Epithelial cell of esophagus (primary cell): Measurements from ENCODE around the gene GLYR1.

Experiments
- DNase-seq: peaks from one replicate; pipeline ENCODE4 v3.0.0; 2010; ENCODE audit warnings: low read depth
- H3K4me3 ChIP-seq: 2 replicates; pipeline ENCODE4 v1.5.1; 2011; ENCODE audit warnings: mild to moderate bottlenecking, low read length, control low read depth
- CTCF ChIP-seq: IDR thresholded peaks from 2 replicates; pipeline ENCODE4 v1.5.1; 2011; ENCODE audit warnings: low read depth, mild to moderate bottlenecking, low read length, control low read depth, inconsistent platforms; ENCODE audit not compliant: insufficient read depth; ENCODE audit errors: missing control alignments

GLYR1 gene

GRCh38 chr16:4884972-4885874 is 38.1 kb upstream of the GLYR1 start:
- H3K4me3 ChIP-seq: no peak overlapping the region
- no peak for TF ChIP-seq CTCF
- DNase-seq: no peak

- no peak overlapping the region for H3K4me3 ChIP-seq
- DNase-seq: no peak
- no peak for TF ChIP-seq CTCF
Observed at GRCh38 chr16:4884209-4884608, 37.1 kb upstream of the GLYR1 start.

- no peak overlapping the region for H3K4me3 ChIP-seq
- TF ChIP-seq CTCF: no peak
- DNase-seq: no peak
Observed at GRCh38 chr16:4883501-4883900, 36.4 kb upstream of the GLYR1 start.

GRCh38 chr16:4882633-4883285 is 35.7 kb upstream of the GLYR1 start:
- DNase-seq: peak; percentile 78
- no peak for TF ChIP-seq CTCF
- no peak overlapping the region for H3K4me3 ChIP-seq

GRCh38 chr16:4882000-4882632 is 35.0 kb upstream of the GLYR1 start:
- H3K4me3 ChIP-seq: no peak overlapping the region

More at GRCh38 chr16:4882000-4882632, 35.0 kb upstream of the GLYR1 start:
- DNase-seq: peak; percentile 30
- TF ChIP-seq CTCF: no peak
